HepG2 (cell line): ENCODE results near the gene FGF3. TPM values are rescaled to one million over a fixed set of nuclear protein-coding genes. Genes with fewer than 3 reads are reported as not detected.

Experiments used
- ATAC-seq: fragments of 200-7000 bp; cut with Tn5 transposase; 3 replicates; pipeline ENCODE4 v1.9.1; 2020; ENCODE audit warnings: mild to moderate bottlenecking, moderate library complexity
- BruUV-seq: library from RNA; stranded (reverse); fragments of 400-500 nt; replicated peaks from 2 replicates; lab custom pipeline; 2021; lab: Mats Ljungman, UMichigan
- CTCF ChIA-PET: fragments of 300-600 bp; formaldehyde crosslinking; extraction: SDS; loops from one replicate; lab custom pipeline; 2021; ENCODE audit warnings: low total read pairs, inconsistent platforms, low intra/inter-chr PET ratio; lab: Yijun Ruan, JAX
- POLR2A ChIA-PET: fragments of 350-600 bp; sonication (Branson Sonifier 250); formaldehyde crosslinking; loops from one replicate; lab custom pipeline; 2020; ENCODE audit warnings: antibody characterized with exemption, inconsistent platforms; lab: Yijun Ruan, JAX
- DNase-seq: peaks from one replicate; pipeline ENCODE4 v3.0.0-alpha.2; 2015; ENCODE audit warnings: low spot score
- FAIRE-seq: peaks from 3 replicates; lab custom pipeline; 2011; peaks lifted over from hg19 to GRCh38; lab: Jason Lieb, UNC
- H2AFZ ChIP-seq: one replicate; pipeline ENCODE4 v1.6.1; 2011; ENCODE audit warnings: low read length, inconsistent platforms
- H3K27ac ChIP-seq: fragments of 300-600 bp; 3 replicates; pipeline ENCODE4 v1.8.0; 2011; ENCODE audit warnings: mixed run types, mild to moderate bottlenecking, mixed read lengths, low read length, inconsistent platforms; ENCODE audit not compliant: insufficient read depth; ENCODE audit errors: extremely low read length
- H3K27me3 ChIP-seq, 2 experiments: fragments of 200-600 bp in 1 of 2; 2 replicates in 1 of 2; 3 replicates in 1 of 2; pipeline versions ENCODE4 v1.6.0 to v1.8.0; 2011; ENCODE audit warnings: low read length in 2 of 2, mild to moderate bottlenecking in 2 of 2, moderate library complexity in 2 of 2, inconsistent platforms in 1 of 2; ENCODE audit not compliant: insufficient read depth in 2 of 2, control insufficient read depth in 1 of 2
- H3K36me3 ChIP-seq, 2 experiments: fragments of 200-600 bp in 1 of 2; replicated peaks in 1 of 2; 2 replicates in 1 of 2; 3 replicates in 1 of 2; pipeline versions ENCODE4 v1.5.1 to v1.8.0; 2011; ENCODE audit warnings: low read length in 2 of 2, inconsistent platforms in 1 of 2; ENCODE audit not compliant: insufficient read depth in 2 of 2, control insufficient read depth in 1 of 2
- H3K4me1 ChIP-seq: 2 replicates; pipeline ENCODE4 v1.5.1; 2012; ENCODE audit warnings: low read length, inconsistent platforms; ENCODE audit not compliant: insufficient read depth
- H3K4me2 ChIP-seq: 2 replicates; pipeline ENCODE4 v1.6.0; 2011; ENCODE audit warnings: low read depth, low read length, inconsistent platforms
- H3K4me3 ChIP-seq, 3 experiments: fragments of 200-600 bp in 1 of 3; sonication (generic), shearing (Covaris generic) in 1 of 3; replicated peaks in 1 of 3; 2 replicates each; pipeline ENCODE4 v1.5.1; 2011 to 2016; ENCODE audit warnings: low read length in 3 of 3, inconsistent platforms in 2 of 3, low read depth in 2 of 3, mild to moderate bottlenecking in 2 of 3, control low read depth in 1 of 3, mixed read lengths in 1 of 3; ENCODE audit not compliant: insufficient read depth in 1 of 3
- H3K79me2 ChIP-seq: one replicate; pipeline ENCODE4 v1.6.1; 2011; ENCODE audit warnings: low read length, inconsistent platforms; ENCODE audit not compliant: insufficient read depth
- H3K9ac ChIP-seq: 2 replicates; pipeline ENCODE4 v1.6.0; 2011; ENCODE audit warnings: mild to moderate bottlenecking, low read depth, low read length, inconsistent platforms; ENCODE audit not compliant: insufficient read depth
- H3K9me3 ChIP-seq: 2 replicates; pipeline ENCODE4 v1.5.1; 2012; ENCODE audit warnings: mild to moderate bottlenecking, low read length
- H4K20me1 ChIP-seq: 2 replicates; pipeline ENCODE4 v1.6.0; 2011; ENCODE audit warnings: inconsistent platforms, mild to moderate bottlenecking, low read length, moderate library complexity; ENCODE audit not compliant: insufficient read depth
- ESRRA ChIP-seq: sonication (generic); formaldehyde crosslinking; IDR thresholded peaks from 2 replicates; pipeline ENCODE4 v1.5.1; 2020; ENCODE audit warnings: mild to moderate bottlenecking, low read depth, missing genetic modification reagents
- GMEB1 ChIP-seq: sonication (generic); formaldehyde crosslinking; IDR thresholded peaks from 2 replicates; pipeline ENCODE4 v1.5.1; 2020; ENCODE audit warnings: missing genetic modification reagents, mild to moderate bottlenecking, borderline replicate concordance
- HNRNPUL1 ChIP-seq: fragments of 200-400 bp; formaldehyde crosslinking; IDR thresholded peaks from 2 replicates; pipeline ENCODE4 v1.6.1; 2017; ENCODE audit warnings: low read depth, mild to moderate bottlenecking, low read length, moderate library complexity
- KMT2B ChIP-seq: IDR thresholded peaks from 2 replicates; pipeline ENCODE4 v1.6.1; 2016; ENCODE audit warnings: missing genetic modification reagents, missing compliant biosample characterization
- MAF1 ChIP-seq: sonication (generic); formaldehyde crosslinking; IDR thresholded peaks from 2 replicates; pipeline ENCODE4 v1.5.0; 2020; ENCODE audit warnings: missing genetic modification reagents, borderline replicate concordance
- SIX4 ChIP-seq: sonication (generic); formaldehyde crosslinking; IDR thresholded peaks from 2 replicates; pipeline ENCODE4 v1.4.0; 2020; ENCODE audit warnings: missing genetic modification reagents
- TSC22D2 ChIP-seq: sonication (generic); formaldehyde crosslinking; IDR thresholded peaks from 2 replicates; pipeline ENCODE4 v1.5.1; 2020; ENCODE audit warnings: missing genetic modification reagents, mild to moderate bottlenecking, borderline replicate concordance
- ZNF230 ChIP-seq: sonication (generic); formaldehyde crosslinking; IDR thresholded peaks from 2 replicates; pipeline ENCODE4 v1.4.0; 2020; ENCODE audit warnings: mild to moderate bottlenecking, missing genetic modification reagents
- ZNF292 ChIP-seq: sonication (generic); formaldehyde crosslinking; IDR thresholded peaks from 2 replicates; pipeline ENCODE4 v1.8.1; 2022; ENCODE audit warnings: mild to moderate bottlenecking, low read depth, missing genetic modification reagents, borderline replicate concordance
- ZNF30 ChIP-seq: sonication (generic); formaldehyde crosslinking; IDR thresholded peaks from 2 replicates; pipeline ENCODE4 v1.5.0; 2020; ENCODE audit warnings: mild to moderate bottlenecking, missing genetic modification reagents
- ZNF850 ChIP-seq: sonication (generic); formaldehyde crosslinking; conservative IDR thresholded peaks from 2 replicates; pipeline ENCODE4 v1.9.0; 2021; ENCODE audit warnings: mild to moderate bottlenecking, missing genetic modification reagents
- WGBS: methylation state at CpG from one replicate; pipeline ENCODE4 v1.1.6; 2017; ENCODE audit warnings: low lambda C conversion rate; 5-methylcytosine and 5-hydroxymethylcytosine counted together
- in situ Hi-C: cut with HindIII; loops from 2 replicates; pipeline ENCODE4 v1.10.0; 2017; ENCODE audit warnings: low pct_unique_long_range_greater_than_20kb; ENCODE audit not compliant: extremely low pct_ligation_motif_present
- intact Hi-C: fragments of 100-400 bp; cut with micrococcal nuclease; formaldehyde crosslinking; loops from one replicate; pipeline ENCODE4 v1.10.0; 2022; ENCODE audit not compliant: unreplicated experiment
- polyA plus RNA-seq, 8 experiments: library from polyadenylated mRNA; depleted of rRNA in 3 of 8; stranded (reverse) in 7 of 8; unstranded in 1 of 8; fragments of >200 nt; fragmentation: Illumina TruSeq in 4 of 8; extraction: Trizol in 4 of 8; gene quantifications; 2 replicates each; pipeline versions ENCODE4 v1.2.1 to v1.2.3, GENCODE V29; 2011 to 2016; ENCODE audit warnings: low read depth in 4 of 8, missing spikeins in 1 of 8, mixed read lengths in 1 of 8; ENCODE audit not compliant: insufficient read depth in 1 of 8
- total RNA-seq, 5 experiments: library from RNA; depleted of rRNA; stranded (reverse); fragments of >200 nt; fragmentation: Illumina TruSeq; extraction: Trizol; gene quantifications; 2 replicates each; pipeline ENCODE4 v1.2.3, GENCODE V29; 2016; ENCODE audit warnings: low read depth in 1 of 5
- TF ChIP-seq, protein P1 (sequence below): sonication (generic); formaldehyde crosslinking; IDR thresholded peaks from 2 replicates; pipeline ENCODE4 v1.4.0; 2020; ENCODE audit warnings: missing genetic modification reagents

Gene FGF3
- total and polyA plus RNA-seq, 2 of the 13 experiments (the other 11 are each of a cell fraction or from before 2014, with no cell fraction given), result not detected

DNA sequence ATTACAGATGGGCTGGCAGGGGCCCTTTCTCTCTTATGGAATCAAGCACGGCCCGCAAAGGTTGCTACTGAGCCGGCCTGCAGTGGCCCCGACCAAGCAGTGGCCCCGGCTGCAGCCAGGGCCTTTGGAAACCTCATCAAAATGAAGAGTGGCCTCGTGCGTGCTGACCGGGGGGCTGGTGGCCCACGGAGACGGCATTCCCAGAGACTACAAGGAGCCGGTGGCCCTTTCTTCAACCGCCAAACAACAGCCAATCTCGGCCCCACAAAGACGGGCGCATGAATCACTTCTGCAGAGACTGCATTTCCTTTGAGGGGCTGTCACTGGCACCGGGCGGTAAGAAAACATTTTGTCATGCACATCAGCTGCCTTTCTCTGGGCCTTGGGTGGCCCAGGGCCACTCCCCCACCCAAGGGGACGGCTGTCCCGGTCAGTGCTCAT lies 43.1 kb upstream of the FGF3 start (continued):
- no peak for TF ChIP-seq TSC22D2 (CRISPR knock-in tag)
- TF ChIP-seq ZNF850 (CRISPR knock-in tag), result no peak

GRCh38 chr11:69861901-69862300 lies 42.7 kb upstream of the FGF3 start:
- Histone ChIP-seq H3K27me3 (peaks cover 2 to 38% of the 10 kb centered on the region in 2 experiments; a peak in 3 of 5 replicates), H2AFZ (no peak overlapping the region), H3K36me3 (no peaks in the 10 kb centered on the region), H3K27ac (no peak overlapping the region), H3K4me3 (no peak overlapping the region), H3K4me2 (no peak overlapping the region), H3K79me2 (no peaks in the 10 kb centered on the region), H3K9me3 (no peaks in the 10 kb centered on the region), H3K4me1 (no peaks in the 10 kb centered on the region), H3K9ac (no peak overlapping the region), H4K20me1 (no peaks in the 10 kb centered on the region)
- ATAC-seq (no peak), FAIRE-seq (no peak), DNase-seq (no peak)
- intact Hi-C loops (no loop called here), in situ Hi-C loops (no loop called here)
- WGBS, result 20% methylated on average over 6 of the region's 7 CpGs
- CTCF ChIA-PET, result no interaction called here
- POLR2A ChIA-PET, result no interaction called here
- TF ChIP-seq SIX4 (CRISPR knock-in tag) (no peak), MAF1 (CRISPR knock-in tag) (no peak), KMT2B (CRISPR knock-in tag) (no peak), ESRRA (CRISPR knock-in tag) (no peak), ZNF230 (CRISPR knock-in tag) (no peak), HNRNPUL1 (no peak), GMEB1 (CRISPR knock-in tag) (no peak), ZNF30 (CRISPR knock-in tag) (no peak), ZNF292 (CRISPR knock-in tag) (no peak)
- TF ChIP-seq, protein P1, sequence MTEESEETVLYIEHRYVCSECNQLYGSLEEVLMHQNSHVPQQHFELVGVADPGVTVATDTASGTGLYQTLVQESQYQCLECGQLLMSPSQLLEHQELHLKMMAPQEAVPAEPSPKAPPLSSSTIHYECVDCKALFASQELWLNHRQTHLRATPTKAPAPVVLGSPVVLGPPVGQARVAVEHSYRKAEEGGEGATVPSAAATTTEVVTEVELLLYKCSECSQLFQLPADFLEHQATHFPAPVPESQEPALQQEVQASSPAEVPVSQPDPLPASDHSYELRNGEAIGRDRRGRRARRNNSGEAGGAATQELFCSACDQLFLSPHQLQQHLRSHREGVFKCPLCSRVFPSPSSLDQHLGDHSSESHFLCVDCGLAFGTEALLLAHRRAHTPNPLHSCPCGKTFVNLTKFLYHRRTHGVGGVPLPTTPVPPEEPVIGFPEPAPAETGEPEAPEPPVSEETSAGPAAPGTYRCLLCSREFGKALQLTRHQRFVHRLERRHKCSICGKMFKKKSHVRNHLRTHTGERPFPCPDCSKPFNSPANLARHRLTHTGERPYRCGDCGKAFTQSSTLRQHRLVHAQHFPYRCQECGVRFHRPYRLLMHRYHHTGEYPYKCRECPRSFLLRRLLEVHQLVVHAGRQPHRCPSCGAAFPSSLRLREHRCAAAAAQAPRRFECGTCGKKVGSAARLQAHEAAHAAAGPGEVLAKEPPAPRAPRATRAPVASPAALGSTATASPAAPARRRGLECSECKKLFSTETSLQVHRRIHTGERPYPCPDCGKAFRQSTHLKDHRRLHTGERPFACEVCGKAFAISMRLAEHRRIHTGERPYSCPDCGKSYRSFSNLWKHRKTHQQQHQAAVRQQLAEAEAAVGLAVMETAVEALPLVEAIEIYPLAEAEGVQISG (CRISPR knock-in tag), result no peak
- no TSS peak for BruUV-seq
